Ascending aorta (tissue), 2 donors: Measurements from ENCODE around the gene TPPP3. TPM values are rescaled to one million over a fixed set of nuclear protein-coding genes. Genes with fewer than 3 reads are reported as not detected.

Source experiments
- DNase-seq, 2 donors: peaks; one replicate each; pipeline ENCODE4 v3.0.0-alpha.2; 2019; ENCODE audit warnings: low spot score in 2 of 2
- H3K27ac ChIP-seq, 2 donors: fragments of 200-600 bp; sonication (generic); one replicate each; pipeline ENCODE4 v1.5.1; 2016 to 2017; ENCODE audit warnings: mild to moderate bottlenecking in 1 of 2
- H3K27me3 ChIP-seq: fragments of 200-600 bp; sonication (generic); one replicate; pipeline ENCODE4 v1.5.1; 2017
- H3K36me3 ChIP-seq, 2 donors: fragments of 200-600 bp; sonication (generic); one replicate each; pipeline ENCODE4 v1.5.1; 2016
- H3K4me1 ChIP-seq, 2 donors: fragments of 200-600 bp; sonication (generic); one replicate each; pipeline ENCODE4 v1.5.1; 2016 to 2017; ENCODE audit warnings: mild to moderate bottlenecking in 1 of 2
- H3K4me3 ChIP-seq, 2 donors: fragments of 200-600 bp; sonication (generic); one replicate each; pipeline ENCODE4 v1.5.1; 2016 to 2017; ENCODE audit warnings: mild to moderate bottlenecking in 1 of 2
- H3K9me3 ChIP-seq, 2 donors: fragments of 200-600 bp; sonication (generic); one replicate each; pipeline ENCODE4 v1.5.1; 2016
- CTCF ChIP-seq, 3 experiments: fragments of 200-600 bp in 2 of 3; fragments of 450-650 bp in 1 of 3; sonication (generic) in 2 of 3; IDR thresholded peaks; one replicate each; pipeline ENCODE4 v1.5.1; 2016 to 2019; ENCODE audit warnings: antibody characterized with exemption in 3 of 3, mild to moderate bottlenecking in 1 of 3, moderate library complexity in 1 of 3
- intact Hi-C: fragments of 100-400 bp; cut with DNase I; formaldehyde crosslinking; loops from one replicate; pipeline ENCODE4 v1.15.1; 2023
- total RNA-seq: library from RNA; depleted of rRNA; stranded (reverse); fragments of >200 nt; gene quantifications from one replicate; pipeline ENCODE4 v1.1.0, GENCODE V29; 2016

TPPP3 gene
- total RNA-seq, 1 donor from 2014 or later = 2.8 TPM

- intact Hi-C loops = no loop called here
- no peak for TF ChIP-seq CTCF (IDR thresholded peaks at IDR 0.05)
- no peaks in the 10 kb centered on the region for H3K27me3 ChIP-seq
- no peaks in the 10 kb centered on the region for H3K4me1 ChIP-seq
- no peak for DNase-seq
- H3K9me3 ChIP-seq = no peaks in the 10 kb centered on the region
- no peak overlapping the region for H3K27ac ChIP-seq
- peaks cover 31 to 33% of the 10 kb centered on the region in 2 donors for H3K36me3 ChIP-seq
- H3K4me3 ChIP-seq = no peak overlapping the region
Observed at GRCh38 chr16:67438824-67439393, 45.6 kb upstream of the TPPP3 start.

- intact Hi-C loops = no loop called here
- TF ChIP-seq CTCF (IDR thresholded peaks at IDR 0.05) = no peak
- no peak overlapping the region for H3K27ac ChIP-seq
- no peaks in the 10 kb centered on the region for H3K9me3 ChIP-seq
- no peak overlapping the region for H3K4me3 ChIP-seq
- no peak for DNase-seq
- peaks cover 31 to 33% of the 10 kb centered on the region in 2 donors for H3K36me3 ChIP-seq
- H3K4me1 ChIP-seq = no peaks in the 10 kb centered on the region
- no peaks in the 10 kb centered on the region for H3K27me3 ChIP-seq
Observed at GRCh38 chr16:67438098-67438791, 44.9 kb upstream of the TPPP3 start.

- no peak for DNase-seq
- intact Hi-C loops = no loop called here
- no peak overlapping the region for H3K4me3 ChIP-seq
- no peaks in the 10 kb centered on the region for H3K4me1 ChIP-seq
- H3K27me3 ChIP-seq = no peaks in the 10 kb centered on the region
- no peak for TF ChIP-seq CTCF (IDR thresholded peaks at IDR 0.05)
- H3K27ac ChIP-seq = no peak overlapping the region
- peaks cover 26 to 29% of the 10 kb centered on the region in 2 donors for H3K36me3 ChIP-seq
- no peaks in the 10 kb centered on the region for H3K9me3 ChIP-seq
Observed at GRCh38 chr16:67437513-67437912, 44.2 kb upstream of the TPPP3 start.

GRCh38 chr16:67436640-67437193 lies 43.4 kb upstream of the TPPP3 start:
- DNase-seq = no peak
- Histone ChIP-seq H3K9me3 (no peaks in the 10 kb centered on the region), H3K4me1 (peaks cover 0 to 1% of the 10 kb centered on the region in 2 donors), H3K36me3 (peaks cover 26 to 29% of the 10 kb centered on the region in 2 donors), H3K27me3 (no peaks in the 10 kb centered on the region), H3K4me3 (no peak overlapping the region), H3K27ac (no peak overlapping the region)
- intact Hi-C loops = no loop called here
- no peak for TF ChIP-seq CTCF (IDR thresholded peaks at IDR 0.05)

GRCh38 chr16:67435758-67436164 lies 42.5 kb upstream of the TPPP3 start:
- Histone ChIP-seq H3K9me3 (no peaks in the 10 kb centered on the region), H3K27ac (no peak overlapping the region), H3K27me3 (no peaks in the 10 kb centered on the region), H3K4me3 (no peak overlapping the region), H3K36me3 (peaks cover 25 to 26% of the 10 kb centered on the region in 2 donors), H3K4me1 (peaks cover 4 to 5% of the 10 kb centered on the region in 2 donors)
- no peak for DNase-seq
- intact Hi-C loops = no loop called here
- no peak for TF ChIP-seq CTCF (IDR thresholded peaks at IDR 0.05)
